ENCODE measurements around the gene CFAP61. TPM values are rescaled to one million over a fixed set of nuclear protein-coding genes. Genes with fewer than 3 reads are reported as not detected.

Gene CFAP61
- total RNA-seq, 1 experiment from 2014 or later, result 0.61 TPM

DNA sequence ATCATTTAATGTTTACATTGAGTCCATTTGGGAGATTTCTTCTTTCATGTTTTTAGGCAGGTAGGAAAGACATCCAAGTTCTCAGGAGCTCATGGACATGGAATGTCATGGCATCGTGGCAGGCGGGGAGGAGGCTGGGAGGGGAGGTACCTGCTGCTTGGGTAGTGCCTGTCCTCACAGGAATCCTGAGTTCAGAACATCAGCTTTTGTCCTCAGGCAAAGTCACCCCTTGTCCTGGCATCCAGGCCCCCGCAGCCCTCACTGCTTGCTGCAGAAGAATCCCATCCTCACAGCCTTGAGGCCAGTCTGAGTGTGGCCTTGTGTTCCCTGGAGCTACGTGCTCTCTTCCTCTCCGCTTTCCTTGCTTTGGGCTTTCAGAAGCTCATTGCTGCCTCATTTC lies 157.4 kb downstream of the CFAP61 start:
- CTCF ChIA-PET, result interaction anchor here (1.0 to 3.7 kb wide), 3 partner anchors 26 to 384 kb away, joined by 3 to 16 read pairs (median 11); no protein-coding TSS in a partner anchor
- Mint-ChIP-seq H3K4me3 (no peak overlapping the region), H3K4me1 (peaks cover 38% of the 10 kb centered on the region), H3K27ac (no peak overlapping the region), H3K36me3 (no peaks in the 10 kb centered on the region), H3K9me3 (no peaks in the 10 kb centered on the region), H3K27me3 (ENCODE audit: low read depth) (no peaks in the 10 kb centered on the region)
- TF ChIP-seq, protein P1, sequence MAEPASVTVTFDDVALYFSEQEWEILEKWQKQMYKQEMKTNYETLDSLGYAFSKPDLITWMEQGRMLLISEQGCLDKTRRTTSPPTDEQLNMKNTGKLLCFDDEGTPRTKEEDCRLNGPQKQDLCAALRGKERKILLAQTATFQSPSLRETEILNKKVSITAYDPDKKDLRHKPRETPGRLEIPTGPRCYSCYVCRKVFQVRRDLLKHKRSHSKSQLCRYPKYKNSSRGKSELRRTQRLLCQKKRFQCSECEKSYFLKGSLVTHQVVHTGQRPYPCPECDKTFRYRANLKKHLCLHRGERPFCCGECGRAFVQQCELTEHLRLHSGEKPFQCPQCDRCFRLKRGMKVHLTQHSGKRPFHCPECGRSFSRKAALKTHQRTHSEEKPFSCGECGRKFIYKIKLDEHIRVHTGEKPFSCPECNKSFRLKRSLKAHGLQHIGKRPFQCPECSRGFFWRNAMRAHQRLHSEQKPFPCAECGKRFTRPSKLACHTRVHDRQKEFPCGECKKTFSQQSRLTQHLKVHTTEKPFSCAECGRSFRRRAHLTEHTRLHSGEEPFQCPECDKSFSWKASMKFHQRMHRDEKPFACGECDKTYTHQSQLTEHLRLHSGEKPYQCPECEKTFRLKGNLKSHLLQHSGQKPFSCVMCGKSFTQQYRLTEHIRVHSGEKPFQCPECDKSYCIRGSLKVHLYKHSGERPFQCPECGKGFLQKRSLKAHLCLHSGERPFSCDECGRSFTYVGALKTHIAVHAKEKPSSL (CRISPR knock-in tag; conservative IDR thresholded peaks at IDR 0.05), result no peak
- TF ChIP-seq SP1 (CRISPR knock-in tag; conservative IDR thresholded peaks at IDR 0.05) (no peak), ZNF219 (CRISPR knock-in tag; IDR thresholded peaks at IDR 0.05; ENCODE audit: borderline replicate concordance) (no peak), TP53 (CRISPR knock-in tag; IDR thresholded peaks at IDR 0.05) (no peak), RELA (CRISPR knock-in tag; IDR thresholded peaks at IDR 0.05; ENCODE audit: borderline replicate concordance) (no peak), ZBTB21 (CRISPR knock-in tag; IDR thresholded peaks at IDR 0.05; ENCODE audit: borderline replicate concordance) (no peak), ZNF317 (CRISPR knock-in tag; IDR thresholded peaks at IDR 0.05; ENCODE audit: borderline replicate concordance, low read depth) (no peak), NR2C2 (CRISPR knock-in tag; IDR thresholded peaks at IDR 0.05) (no peak), FOXP1 (CRISPR knock-in tag; IDR thresholded peaks at IDR 0.05; ENCODE audit: borderline replicate concordance) (no peak), HMGXB4 (CRISPR knock-in tag; IDR thresholded peaks at IDR 0.05) (no peak), PRDM15 (CRISPR knock-in tag; IDR thresholded peaks at IDR 0.05) (no peak), ZMAT4 (CRISPR knock-in tag; IDR thresholded peaks at IDR 0.05) (no peak)
- TF ChIP-seq, protein P2, sequence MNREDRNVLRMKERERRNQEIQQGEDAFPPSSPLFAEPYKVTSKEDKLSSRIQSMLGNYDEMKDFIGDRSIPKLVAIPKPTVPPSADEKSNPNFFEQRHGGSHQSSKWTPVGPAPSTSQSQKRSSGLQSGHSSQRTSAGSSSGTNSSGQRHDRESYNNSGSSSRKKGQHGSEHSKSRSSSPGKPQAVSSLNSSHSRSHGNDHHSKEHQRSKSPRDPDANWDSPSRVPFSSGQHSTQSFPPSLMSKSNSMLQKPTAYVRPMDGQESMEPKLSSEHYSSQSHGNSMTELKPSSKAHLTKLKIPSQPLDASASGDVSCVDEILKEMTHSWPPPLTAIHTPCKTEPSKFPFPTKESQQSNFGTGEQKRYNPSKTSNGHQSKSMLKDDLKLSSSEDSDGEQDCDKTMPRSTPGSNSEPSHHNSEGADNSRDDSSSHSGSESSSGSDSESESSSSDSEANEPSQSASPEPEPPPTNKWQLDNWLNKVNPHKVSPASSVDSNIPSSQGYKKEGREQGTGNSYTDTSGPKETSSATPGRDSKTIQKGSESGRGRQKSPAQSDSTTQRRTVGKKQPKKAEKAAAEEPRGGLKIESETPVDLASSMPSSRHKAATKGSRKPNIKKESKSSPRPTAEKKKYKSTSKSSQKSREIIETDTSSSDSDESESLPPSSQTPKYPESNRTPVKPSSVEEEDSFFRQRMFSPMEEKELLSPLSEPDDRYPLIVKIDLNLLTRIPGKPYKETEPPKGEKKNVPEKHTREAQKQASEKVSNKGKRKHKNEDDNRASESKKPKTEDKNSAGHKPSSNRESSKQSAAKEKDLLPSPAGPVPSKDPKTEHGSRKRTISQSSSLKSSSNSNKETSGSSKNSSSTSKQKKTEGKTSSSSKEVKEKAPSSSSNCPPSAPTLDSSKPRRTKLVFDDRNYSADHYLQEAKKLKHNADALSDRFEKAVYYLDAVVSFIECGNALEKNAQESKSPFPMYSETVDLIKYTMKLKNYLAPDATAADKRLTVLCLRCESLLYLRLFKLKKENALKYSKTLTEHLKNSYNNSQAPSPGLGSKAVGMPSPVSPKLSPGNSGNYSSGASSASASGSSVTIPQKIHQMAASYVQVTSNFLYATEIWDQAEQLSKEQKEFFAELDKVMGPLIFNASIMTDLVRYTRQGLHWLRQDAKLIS (CRISPR knock-in tag; IDR thresholded peaks at IDR 0.05; ENCODE audit: borderline replicate concordance), result no peak
- DNase-seq (ENCODE audit: low spot score), result no peak
- POLR2A ChIA-PET, result no interaction called here
- no peak for ATAC-seq
